Activated effector memory CD4-positive, alpha-beta T cell treated with Interleukin-2 at 50 U/mL for 16 hours (primary cell): Measurements from ENCODE around the gene CASTOR1.

Experiments used
- DNase-seq: peaks from one replicate; pipeline ENCODE4 v3.0.0-alpha.2; 2020

CASTOR1 gene

DNA sequence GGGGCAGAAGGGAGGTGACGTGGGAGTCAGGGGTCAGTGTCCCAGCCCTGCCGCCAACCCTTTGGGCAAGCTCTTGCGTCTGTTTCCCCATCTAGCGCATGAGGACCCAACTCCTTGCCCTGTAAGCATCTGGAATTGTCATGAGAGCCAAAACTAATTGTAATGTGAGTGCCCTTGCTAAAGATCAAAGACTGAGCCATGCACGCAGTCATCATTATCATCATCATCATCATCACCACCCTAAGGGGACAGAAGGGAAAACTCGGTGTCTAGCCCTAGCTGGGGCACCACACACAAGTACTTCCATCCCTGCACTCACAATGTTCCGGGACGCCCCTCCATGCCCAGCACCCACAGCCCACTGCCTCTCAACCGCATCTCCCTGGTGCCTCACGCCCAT lies 45.2 kb downstream of the CASTOR1 start:
- DNase-seq, result no peak

- DNase-seq, result no peak
Measured at GRCh38 chr22:30243661-30244060, 45.6 kb downstream of the CASTOR1 start.

- no peak for DNase-seq
Measured at GRCh38 chr22:30241576-30242371, 47.5 kb downstream of the CASTOR1 start.

GRCh38 chr22:30240541-30241417 lies 48.5 kb downstream of the CASTOR1 start:
- no peak for DNase-seq

GRCh38 chr22:30239488-30240405 lies 49.6 kb downstream of the CASTOR1 start:
- DNase-seq, result no peak

- DNase-seq, result no peak
Measured at GRCh38 chr22:30238661-30239487, 50.4 kb downstream of the CASTOR1 start.

- DNase-seq, result no peak
Measured at GRCh38 chr22:30238136-30238535, 51.2 kb downstream of the CASTOR1 start.

- DNase-seq, result no peak
Measured at GRCh38 chr22:30236875-30237274, 52.4 kb downstream of the CASTOR1 start.

DNA sequence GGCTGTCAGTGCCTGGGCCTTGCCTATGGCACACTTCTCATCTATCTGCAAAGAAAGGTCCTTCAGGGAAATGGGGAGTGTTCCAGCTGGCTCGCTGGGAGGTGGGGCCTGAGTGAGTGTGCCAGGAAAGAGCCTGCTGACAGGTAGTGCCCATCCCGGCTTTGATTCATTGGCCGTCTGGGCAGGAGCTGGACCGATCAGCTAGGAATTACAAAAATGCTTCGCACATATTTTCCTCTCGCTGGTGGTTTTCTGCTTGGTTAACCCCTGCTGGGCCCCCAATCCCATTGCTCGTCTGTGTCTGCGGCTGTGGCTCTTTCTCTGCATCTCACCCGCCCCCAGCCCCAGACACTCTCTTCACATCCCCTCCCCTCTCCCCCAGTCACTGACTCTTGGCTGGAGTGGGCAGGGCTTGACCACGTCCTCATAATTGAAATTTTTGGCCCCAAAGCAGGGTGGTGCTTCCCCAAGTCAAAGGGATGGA lies 53.6 kb downstream of the CASTOR1 start:
- no peak for DNase-seq
